Esophagus muscularis mucosa (tissue), 3 donors: ENCODE results near the gene BLOC1S5.

Experiments used
- POLR2AphosphoS5 ChIP-seq, 2 donors: sonication (generic); formaldehyde crosslinking; IDR thresholded peaks; one replicate each; pipeline ENCODE4 v1.6.1; 2017; ENCODE audit warnings: antibody characterized with exemption in 2 of 2
- TF ChIP-seq, protein P1 (sequence below), 3 experiments: fragments of 200-600 bp in 2 of 3; fragments of 450-650 bp in 1 of 3; sonication (generic) in 2 of 3; IDR thresholded peaks; one replicate each; pipeline ENCODE4 v1.5.1; 2017 to 2019; ENCODE audit warnings: antibody characterized with exemption in 3 of 3, mild to moderate bottlenecking in 2 of 3, moderate library complexity in 1 of 3

DNA sequence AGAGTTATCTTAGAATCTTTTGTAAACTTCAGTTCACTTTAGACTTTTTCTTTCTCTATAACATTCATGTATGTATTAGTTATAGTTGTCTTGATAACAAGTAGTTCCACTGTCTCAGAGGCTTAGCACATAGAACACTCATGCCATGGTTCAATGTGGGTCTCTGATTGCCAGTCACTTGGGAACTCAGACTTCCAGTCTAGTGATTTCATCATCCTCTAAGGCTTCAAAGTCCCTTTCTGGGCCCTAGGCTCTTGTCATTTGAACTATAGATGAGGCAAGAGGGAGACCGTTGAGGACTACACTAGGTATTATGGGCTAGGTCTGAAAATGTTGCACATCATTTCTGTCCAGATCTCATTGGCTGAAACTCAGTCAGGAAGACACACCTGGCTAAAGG is 46.5 kb upstream of the BLOC1S5 start:
- no peak for TF ChIP-seq POLR2AphosphoS5 (IDR thresholded peaks at IDR 0.05)
- TF ChIP-seq, protein P1, sequence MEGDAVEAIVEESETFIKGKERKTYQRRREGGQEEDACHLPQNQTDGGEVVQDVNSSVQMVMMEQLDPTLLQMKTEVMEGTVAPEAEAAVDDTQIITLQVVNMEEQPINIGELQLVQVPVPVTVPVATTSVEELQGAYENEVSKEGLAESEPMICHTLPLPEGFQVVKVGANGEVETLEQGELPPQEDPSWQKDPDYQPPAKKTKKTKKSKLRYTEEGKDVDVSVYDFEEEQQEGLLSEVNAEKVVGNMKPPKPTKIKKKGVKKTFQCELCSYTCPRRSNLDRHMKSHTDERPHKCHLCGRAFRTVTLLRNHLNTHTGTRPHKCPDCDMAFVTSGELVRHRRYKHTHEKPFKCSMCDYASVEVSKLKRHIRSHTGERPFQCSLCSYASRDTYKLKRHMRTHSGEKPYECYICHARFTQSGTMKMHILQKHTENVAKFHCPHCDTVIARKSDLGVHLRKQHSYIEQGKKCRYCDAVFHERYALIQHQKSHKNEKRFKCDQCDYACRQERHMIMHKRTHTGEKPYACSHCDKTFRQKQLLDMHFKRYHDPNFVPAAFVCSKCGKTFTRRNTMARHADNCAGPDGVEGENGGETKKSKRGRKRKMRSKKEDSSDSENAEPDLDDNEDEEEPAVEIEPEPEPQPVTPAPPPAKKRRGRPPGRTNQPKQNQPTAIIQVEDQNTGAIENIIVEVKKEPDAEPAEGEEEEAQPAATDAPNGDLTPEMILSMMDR (IDR thresholded peaks at IDR 0.05) = no peak
